Measurements from ENCODE around the gene GPR137.

The GPR137 gene

GRCh38 chr11:64291752-64292459 is 6.3 kb downstream of the GPR137 start:
- H3K36me3 ChIP-seq (ENCODE audit: control insufficient read depth, low read length) = no peaks in the 10 kb centered on the region
- no peaks in the 10 kb centered on the region for H3K9me3 ChIP-seq (ENCODE audit: control insufficient read depth, insufficient read depth, low read length)
- no peak overlapping the region for H3K27ac ChIP-seq (ENCODE audit: low read depth, low read length)
- no peaks in the 10 kb centered on the region for H3F3A ChIP-seq (ENCODE audit: control insufficient read depth, insufficient read depth)
- peaks cover 57% of the 10 kb centered on the region for H3K27me3 ChIP-seq (ENCODE audit: control insufficient read depth, low read length)
- H3K4me1 ChIP-seq (ENCODE audit: control insufficient read depth, low read length) = no peaks in the 10 kb centered on the region
- no peak overlapping the region for H3K4me2 ChIP-seq (ENCODE audit: low read length)
- no peak overlapping the region for H3K4me3 ChIP-seq (ENCODE audit: low read length)
- H3K9me2 ChIP-seq (replicated peaks; ENCODE audit: control insufficient read depth, low read length) = no peaks in the 10 kb centered on the region
- H4K20me1 ChIP-seq (ENCODE audit: control insufficient read depth, insufficient read depth, low read depth, low read length) = no peaks in the 10 kb centered on the region
- TF ChIP-seq CTCF (IDR thresholded peaks at IDR 0.05; ENCODE audit: low read depth, low read length, poor library complexity, severe bottlenecking) = no peak
- peak; percentile 33; the same call in 1 of the 2 replicates for TF ChIP-seq EZH2phosphoT487 (IDR thresholded peaks at IDR 0.05; ENCODE audit: borderline replicate concordance, low read length)
- H3K79me2 ChIP-seq (ENCODE audit: control insufficient read depth, low read length) = no peaks in the 10 kb centered on the region

- Histone ChIP-seq H3K4me2 (ENCODE audit: low read length) (no peak overlapping the region), H3K9me2 (replicated peaks; ENCODE audit: control insufficient read depth, low read length) (no peaks in the 10 kb centered on the region), H3F3A (ENCODE audit: control insufficient read depth, insufficient read depth) (no peaks in the 10 kb centered on the region), H4K20me1 (ENCODE audit: control insufficient read depth, insufficient read depth, low read depth, low read length) (no peaks in the 10 kb centered on the region), H3K79me2 (ENCODE audit: control insufficient read depth, low read length) (no peaks in the 10 kb centered on the region), H3K9me3 (ENCODE audit: control insufficient read depth, insufficient read depth, low read length) (no peaks in the 10 kb centered on the region), H3K27ac (ENCODE audit: low read depth, low read length) (no peak overlapping the region), H3K27me3 (ENCODE audit: control insufficient read depth, low read length) (peaks cover 64% of the 10 kb centered on the region), H3K4me3 (ENCODE audit: low read length) (no peak overlapping the region), H3K36me3 (ENCODE audit: control insufficient read depth, low read length) (no peaks in the 10 kb centered on the region), H3K4me1 (ENCODE audit: control insufficient read depth, low read length) (no peaks in the 10 kb centered on the region)
- TF ChIP-seq EZH2phosphoT487 (IDR thresholded peaks at IDR 0.05; ENCODE audit: borderline replicate concordance, low read length) (no peak), CTCF (IDR thresholded peaks at IDR 0.05; ENCODE audit: low read depth, low read length, poor library complexity, severe bottlenecking) (no peak)
Observed at GRCh38 chr11:64292460-64293254, 7.0 kb downstream of the GPR137 start.

GRCh38 chr11:64294774-64295173 is 9.1 kb downstream of the GPR137 start:
- Histone ChIP-seq H3K27ac (ENCODE audit: low read depth, low read length) (no peak overlapping the region), H3K27me3 (ENCODE audit: control insufficient read depth, low read length) (peaks cover 84% of the 10 kb centered on the region), H3K79me2 (ENCODE audit: control insufficient read depth, low read length) (no peaks in the 10 kb centered on the region), H3K4me1 (ENCODE audit: control insufficient read depth, low read length) (peaks cover under 1% of the 10 kb centered on the region; the same call in 1 of the 2 replicates), H4K20me1 (ENCODE audit: control insufficient read depth, insufficient read depth, low read depth, low read length) (no peaks in the 10 kb centered on the region), H3K4me3 (ENCODE audit: low read length) (no peak overlapping the region), H3K9me2 (replicated peaks; ENCODE audit: control insufficient read depth, low read length) (no peaks in the 10 kb centered on the region), H3K4me2 (ENCODE audit: low read length) (no peak overlapping the region), H3F3A (ENCODE audit: control insufficient read depth, insufficient read depth) (no peaks in the 10 kb centered on the region), H3K36me3 (ENCODE audit: control insufficient read depth, low read length) (no peaks in the 10 kb centered on the region), H3K9me3 (ENCODE audit: control insufficient read depth, insufficient read depth, low read length) (no peaks in the 10 kb centered on the region)
- TF ChIP-seq CTCF (IDR thresholded peaks at IDR 0.05; ENCODE audit: low read depth, low read length, poor library complexity, severe bottlenecking) (no peak), EZH2phosphoT487 (IDR thresholded peaks at IDR 0.05; ENCODE audit: borderline replicate concordance, low read length) (no peak)
